Measurements from ENCODE around the gene ALDH1A3.

DNA sequence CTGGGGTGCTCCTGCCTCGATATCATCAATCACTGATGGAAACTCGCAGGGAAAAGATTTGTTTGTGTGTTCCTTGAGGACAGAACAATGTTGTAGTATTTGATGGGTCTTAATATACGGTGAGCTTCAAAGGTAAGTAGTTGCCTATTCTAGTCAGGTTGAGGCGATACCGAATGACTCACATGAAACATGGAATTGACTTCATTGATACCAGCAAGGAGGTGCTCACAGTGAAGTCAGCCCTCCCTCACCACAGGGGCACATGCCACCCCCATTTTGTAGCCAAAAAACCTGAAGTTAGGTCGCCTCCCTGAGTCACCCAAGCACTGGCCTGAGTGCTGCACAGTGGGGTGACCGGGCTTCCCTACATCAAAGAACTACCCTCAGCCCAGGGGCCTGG lies 3.7 kb upstream of the ALDH1A3 start:
- no peak for TF ChIP-seq POLR2A (IDR thresholded peaks at IDR 0.05; ENCODE audit: low read length)
- no peak for TF ChIP-seq GATA1 (IDR thresholded peaks at IDR 0.05; ENCODE audit: low read depth, low read length)

Measured in erythroblast (primary cell).